CD14-positive monocyte (primary cell): ENCODE measurements around the gene RFX3. TPM values are rescaled to one million over a fixed set of nuclear protein-coding genes. Genes with fewer than 3 reads are reported as not detected.

Experiments
- DNase-seq, 3 donors: peaks; one replicate each; pipeline ENCODE4 v3.0.0-alpha.2; 2011 to 2022
- H2AFZ ChIP-seq: 2 replicates; pipeline ENCODE4 v1.6.0; 2012; ENCODE audit warnings: mild to moderate bottlenecking, low read depth, low read length, inconsistent platforms; ENCODE audit not compliant: insufficient read depth, poor library complexity, severe bottlenecking
- H3K27ac ChIP-seq, 2 donors: 1 replicate in 1 of 2; 2 replicates in 1 of 2; pipeline ENCODE4 v1.5.1; 2012 to 2013; ENCODE audit warnings: low read length in 2 of 2, control low read depth in 1 of 2, inconsistent platforms in 1 of 2, low read depth in 1 of 2, mild to moderate bottlenecking in 1 of 2
- H3K27me3 ChIP-seq, 2 donors: one replicate each; pipeline versions ENCODE4 v1.6.0 to v1.6.1; 2011 to 2013; ENCODE audit warnings: low read length in 2 of 2; ENCODE audit not compliant: control insufficient read depth in 2 of 2, insufficient read depth in 2 of 2
- H3K36me3 ChIP-seq, 2 donors: replicated peaks in 1 of 2; 1 replicate in 1 of 2; 2 replicates in 1 of 2; pipeline versions ENCODE4 v1.5.1 to v1.6.1; 2012 to 2013; ENCODE audit warnings: low read length in 2 of 2, control low read depth in 1 of 2, inconsistent platforms in 1 of 2, mild to moderate bottlenecking in 1 of 2; ENCODE audit not compliant: insufficient read depth in 2 of 2, control insufficient read depth in 1 of 2
- H3K4me1 ChIP-seq, 2 donors: 1 replicate in 1 of 2; 2 replicates in 1 of 2; pipeline versions ENCODE4 v1.5.1 to v1.6.1; 2012 to 2013; ENCODE audit warnings: low read length in 2 of 2, control low read depth in 1 of 2, inconsistent platforms in 1 of 2, mild to moderate bottlenecking in 1 of 2, moderate library complexity in 1 of 2; ENCODE audit not compliant: insufficient read depth in 2 of 2, control insufficient read depth in 1 of 2
- H3K4me2 ChIP-seq: replicated peaks from 2 replicates; pipeline ENCODE3; 2012; ENCODE audit warnings: low read length, moderate library complexity, mild to moderate bottlenecking; ENCODE audit not compliant: poor library complexity, severe bottlenecking; ENCODE audit errors: extremely low read depth
- H3K4me3 ChIP-seq, 3 experiments: fragments of 200-600 bp in 1 of 3; sonication (generic) in 1 of 3; replicated peaks in 1 of 3; 1 replicate in 2 of 3; 2 replicates in 1 of 3; pipeline ENCODE4 v1.5.1; 2011 to 2013; ENCODE audit warnings: low read length in 3 of 3, mild to moderate bottlenecking in 3 of 3, control low read depth in 2 of 3, low read depth in 2 of 3, inconsistent platforms in 1 of 3, moderate library complexity in 1 of 3
- H3K79me2 ChIP-seq: 2 replicates; pipeline ENCODE4 v1.6.0; 2012; ENCODE audit warnings: mild to moderate bottlenecking, control low read depth, inconsistent platforms, low read length, moderate library complexity; ENCODE audit not compliant: insufficient read depth
- H3K9ac ChIP-seq: 2 replicates; pipeline ENCODE4 v1.6.0; 2017; ENCODE audit warnings: low read length, mild to moderate bottlenecking; ENCODE audit not compliant: insufficient read depth, poor library complexity, severe bottlenecking
- H3K9me3 ChIP-seq, 2 donors: replicated peaks in 1 of 2; 1 replicate in 1 of 2; 2 replicates in 1 of 2; pipeline versions ENCODE4 v1.5.1 to v1.6.1; 2012 to 2013; ENCODE audit warnings: low read length in 2 of 2, control low read depth in 1 of 2; ENCODE audit not compliant: control insufficient read depth in 1 of 2, insufficient read depth in 1 of 2
- H4K20me1 ChIP-seq: 2 replicates; pipeline ENCODE4 v1.6.0; 2012; ENCODE audit warnings: mild to moderate bottlenecking, low read length, control low read depth, moderate library complexity; ENCODE audit not compliant: insufficient read depth
- H3K27ac Mint-ChIP-seq, 7 donors: one replicate each; pipeline ENCODE4 v1.8.0; 2020; ENCODE audit warnings: mild to moderate bottlenecking in 7 of 7, mixed read lengths in 7 of 7, moderate library complexity in 6 of 7, inconsistent platforms in 2 of 7
- H3K27me3 Mint-ChIP-seq, 3 donors: one replicate each; pipeline ENCODE4 v1.8.0; 2021 to 2022; ENCODE audit warnings: low read depth in 3 of 3, mild to moderate bottlenecking in 3 of 3, mixed read lengths in 3 of 3, moderate library complexity in 3 of 3, inconsistent platforms in 1 of 3
- H3K36me3 Mint-ChIP-seq, 2 donors: one replicate each; pipeline ENCODE4 v1.8.0; 2020; ENCODE audit warnings: mixed read lengths in 2 of 2, inconsistent platforms in 1 of 2, mild to moderate bottlenecking in 1 of 2
- H3K4me1 Mint-ChIP-seq: one replicate; pipeline ENCODE4 v1.8.0; 2020; ENCODE audit warnings: mild to moderate bottlenecking, mixed read lengths
- H3K4me3 Mint-ChIP-seq, 2 donors: one replicate each; pipeline ENCODE4 v1.8.0; 2020; ENCODE audit warnings: mild to moderate bottlenecking in 2 of 2, mixed read lengths in 2 of 2, moderate library complexity in 1 of 2
- H3K9me3 Mint-ChIP-seq, 7 donors: one replicate each; pipeline ENCODE4 v1.8.0; 2020 to 2022; ENCODE audit warnings: mixed read lengths in 7 of 7, mild to moderate bottlenecking in 6 of 7, moderate library complexity in 6 of 7, inconsistent platforms in 2 of 7
- CTCF ChIP-seq: fragments of 200-600 bp; IDR thresholded peaks from one replicate; pipeline ENCODE4 v1.8.0; 2022; ENCODE audit warnings: antibody characterized with exemption, mild to moderate bottlenecking
- WGBS: methylation state at CpG from one replicate; pipeline ENCODE4 v1.1.5; 2013; ENCODE audit warnings: missing lambda C conversion rate; ENCODE audit not compliant: insufficient coverage; 5-methylcytosine and 5-hydroxymethylcytosine counted together
- intact Hi-C, 2 donors: fragments of 100-400 bp; cut with micrococcal nuclease; formaldehyde crosslinking; loops; one replicate each; pipeline versions ENCODE4 v1.15.0 to v1.15.1; 2023
- polyA plus RNA-seq, 3 donors: library from polyadenylated mRNA; depleted of rRNA in 1 of 3; unstranded in 2 of 3; stranded (reverse) in 1 of 3; fragments of 300-500 nt in 2 of 3; fragments of >200 nt in 1 of 3; fragmentation: Illumina TruSeq in 2 of 3; gene quantifications; 1 replicate in 2 of 3; 2 replicates in 1 of 3; pipeline ENCODE4 v1.2.3, GENCODE V29; 2012 to 2021

RFX3 gene
- polyA plus RNA-seq, 3 donors: 1.7 to 5.2 (median 3.2) TPM

GRCh38 chr9:3288686-3289085, 237.1 kb downstream of the RFX3 start:
- peak in 1 of 3 donors; percentile 4 for DNase-seq
- Mint-ChIP-seq H3K36me3 (peaks cover 27 to 32% of the 10 kb centered on the region in 2 donors), H3K4me1 (peaks cover 32% of the 10 kb centered on the region)

GRCh38 chr9:3285365-3286161, 240.2 kb downstream of the RFX3 start:
- no peak overlapping the region for H3K9ac ChIP-seq
- no peaks in the 10 kb centered on the region for H3K27me3 Mint-ChIP-seq
- H3K36me3 Mint-ChIP-seq: peaks cover 17 to 22% of the 10 kb centered on the region in 2 donors
- H3K9me3 Mint-ChIP-seq: peaks cover 0 to 11% (median 6%) of the 10 kb centered on the region in 7 donors
- TF ChIP-seq CTCF: no peak
- H3K79me2 ChIP-seq: no peaks in the 10 kb centered on the region
- H3K4me3 ChIP-seq: no peak overlapping the region
- H4K20me1 ChIP-seq: no peaks in the 10 kb centered on the region
- intact Hi-C loops: no loop called here
- H3K36me3 ChIP-seq: no peaks in the 10 kb centered on the region
- no peak for DNase-seq
- no peak overlapping the region for H3K27ac ChIP-seq
- peaks cover 22 to 40% of the 10 kb centered on the region in 2 donors for H3K4me1 ChIP-seq
- no peak overlapping the region for H3K4me2 ChIP-seq
- H3K4me3 Mint-ChIP-seq: no peak overlapping the region
- no CpG with 5 or more reads among the region's 1 CpG for WGBS
- H2AFZ ChIP-seq: no peak overlapping the region
- no peak overlapping the region for H3K27ac Mint-ChIP-seq
- H3K27me3 ChIP-seq: no peaks in the 10 kb centered on the region
- H3K4me1 Mint-ChIP-seq: peaks cover 36% of the 10 kb centered on the region
- no peaks in the 10 kb centered on the region for H3K9me3 ChIP-seq

More at GRCh38 chr9:3288686-3289085, 237.1 kb downstream of the RFX3 start:
- Mint-ChIP-seq H3K9me3 (peaks cover 0 to 13% (median 4%) of the 10 kb centered on the region in 7 donors), H3K27ac (peak overlapping the region in 4 of 7 donors; percentile 10 to 41 (median 29)), H3K27me3 (no peaks in the 10 kb centered on the region), H3K4me3 (peak overlapping the region in 1 of 2 donors; percentile 21)
- intact Hi-C loops: no loop called here
- H3K36me3 ChIP-seq: no peaks in the 10 kb centered on the region
- no peaks in the 10 kb centered on the region for H3K79me2 ChIP-seq
- H3K9me3 ChIP-seq: no peaks in the 10 kb centered on the region
- H3K4me1 ChIP-seq: peaks cover 22 to 43% of the 10 kb centered on the region in 2 donors
- H3K4me2 ChIP-seq: peak overlapping the region; percentile 47
- no peak for TF ChIP-seq CTCF
- H3K27ac ChIP-seq: peak overlapping the region in 1 of 2 donors; percentile 54
- H3K4me3 ChIP-seq: peak overlapping the region in 1 of 3 experiments; percentile 49
- H3K9ac ChIP-seq: no peak overlapping the region
- no peak overlapping the region for H2AFZ ChIP-seq
- no peaks in the 10 kb centered on the region for H4K20me1 ChIP-seq
- H3K27me3 ChIP-seq: no peaks in the 10 kb centered on the region
